ENCODE results near the gene CCR3.

Gene CCR3

GRCh38 chr3:46271209-46271745 lies 29.0 kb downstream of the CCR3 start:
- DNase-seq (ENCODE audit: low read depth in 2 of 3, low spot score in 1 of 3): no peak

DNA sequence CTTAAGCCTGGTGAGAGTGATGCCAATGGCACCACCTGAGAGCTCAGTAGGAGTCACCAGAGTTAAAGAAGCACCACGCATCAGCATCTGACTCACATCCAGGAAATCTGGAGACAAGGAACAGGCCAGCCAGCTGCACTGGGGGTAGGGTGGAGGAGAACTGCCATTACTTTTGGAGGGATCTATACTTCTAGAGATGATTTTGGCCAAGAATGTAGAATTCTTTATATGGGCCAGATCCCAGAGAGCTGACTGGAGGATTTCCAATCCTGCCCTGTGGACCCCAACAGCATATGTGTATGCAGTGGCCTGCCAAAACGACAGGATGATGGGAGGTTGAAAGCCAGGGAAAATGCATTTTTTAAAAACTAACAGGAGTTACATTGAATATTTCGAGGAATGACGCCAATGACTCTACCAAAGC lies 29.8 kb downstream of the CCR3 start:
- no peak for DNase-seq (ENCODE audit: low read depth in 2 of 3, low spot score in 1 of 3)

- peak; percentile 65 to 81 (median 73) for DNase-seq (ENCODE audit: low read depth in 2 of 3, low spot score in 1 of 3)
Measured at GRCh38 chr3:46276497-46277099, 34.3 kb downstream of the CCR3 start.

- DNase-seq (ENCODE audit: low read depth in 2 of 3, low spot score in 1 of 3): no peak
Measured at GRCh38 chr3:46277476-46277875, 35.2 kb downstream of the CCR3 start.

DNA sequence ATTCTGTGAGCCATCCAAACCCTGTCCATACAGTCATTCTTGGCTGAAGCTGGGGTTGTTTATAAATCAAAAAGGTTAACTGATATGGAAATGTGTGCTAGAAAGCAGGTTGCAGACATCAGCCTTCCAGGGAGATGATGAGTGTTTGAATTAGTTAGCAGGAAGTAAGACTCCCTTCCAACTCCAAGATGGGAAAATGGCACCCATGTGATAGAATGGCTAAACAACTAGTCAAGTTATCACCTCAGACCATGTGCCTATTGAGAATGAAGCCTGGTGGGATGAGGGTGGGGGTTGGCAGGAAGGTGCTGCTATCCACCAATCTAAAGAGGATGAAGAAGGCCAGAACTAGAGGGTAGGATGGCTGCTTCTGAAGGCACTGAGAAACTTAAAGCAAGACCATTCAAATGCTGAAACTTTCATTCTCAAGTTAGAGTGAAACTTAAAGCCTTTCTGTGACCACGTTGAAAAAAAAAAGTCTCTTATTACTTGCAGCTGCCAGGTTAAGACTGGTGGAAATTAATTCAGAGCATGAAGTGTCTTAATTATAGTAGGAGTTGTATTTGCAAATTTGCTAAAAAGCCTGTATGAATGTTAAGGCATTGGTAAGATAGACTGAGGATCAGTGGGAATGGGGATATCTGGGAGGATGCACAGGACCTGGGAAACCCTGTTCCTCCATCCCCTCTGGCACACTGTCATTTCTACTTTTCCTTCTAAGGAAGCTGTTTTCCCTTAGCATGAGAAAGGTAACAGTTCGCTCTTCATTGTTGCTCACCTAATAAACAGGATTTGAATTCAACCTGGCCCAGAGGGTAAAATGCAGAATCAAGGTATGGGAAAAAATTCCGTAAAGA lies 36.8 kb downstream of the CCR3 start:
- no peak for DNase-seq (ENCODE audit: low read depth in 2 of 3, low spot score in 1 of 3)

DNA sequence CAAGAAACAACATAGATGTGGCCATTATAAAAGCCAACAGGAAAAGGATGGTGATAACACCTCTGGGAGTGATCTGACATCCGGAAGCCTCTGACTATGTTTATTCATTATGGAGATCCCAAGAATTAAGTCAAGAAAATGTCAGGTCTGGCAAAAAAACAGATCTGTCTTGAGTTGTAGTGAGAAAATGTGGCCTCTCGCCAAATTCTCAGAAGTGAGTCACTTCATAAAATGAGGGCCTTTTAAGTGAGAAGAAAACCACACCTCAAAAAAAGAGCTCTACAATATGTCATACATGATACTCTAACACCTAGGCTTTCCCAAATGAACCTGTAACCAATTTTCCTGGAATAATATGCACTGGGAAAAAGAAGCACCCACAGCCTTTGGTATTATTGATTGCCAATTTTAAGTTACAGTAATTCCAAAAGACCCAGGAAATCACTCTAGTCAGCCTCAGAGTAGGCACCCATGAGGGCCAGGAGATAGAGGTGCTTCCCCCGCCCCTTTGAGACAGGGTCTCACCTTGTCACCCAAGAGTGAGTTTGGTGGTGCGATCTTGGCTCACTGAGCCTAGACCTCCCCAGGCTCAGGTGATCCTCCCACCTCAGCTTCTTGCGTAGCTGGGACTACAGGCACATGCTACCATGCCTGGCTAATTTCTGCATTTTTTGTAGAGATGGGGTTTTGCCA lies 38.0 kb downstream of the CCR3 start:
- DNase-seq (ENCODE audit: low read depth in 2 of 3, low spot score in 1 of 3): peak in 1 of 3 donors; percentile 72

GRCh38 chr3:46281551-46281950 lies 39.3 kb downstream of the CCR3 start:
- DNase-seq (ENCODE audit: low read depth in 2 of 3, low spot score in 1 of 3): no peak

DNA sequence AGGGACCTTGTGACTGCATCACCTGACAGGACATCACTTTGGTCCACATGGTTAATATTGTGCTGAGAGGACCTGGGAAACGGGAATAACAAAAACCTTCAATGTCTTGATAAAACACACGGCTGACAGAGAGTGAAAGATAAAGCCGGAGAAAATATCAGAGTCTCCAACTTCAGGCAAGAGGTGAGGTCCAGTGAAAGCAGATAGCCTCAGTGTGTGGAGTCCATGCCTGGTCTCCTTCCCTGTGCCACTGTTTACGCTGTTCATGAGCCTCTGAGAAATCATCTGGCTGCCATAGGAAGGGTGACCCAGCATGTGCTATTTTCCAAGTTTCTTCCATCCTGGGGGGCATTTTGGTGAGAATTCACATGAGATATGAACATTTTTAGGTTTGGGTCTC lies 39.8 kb downstream of the CCR3 start:
- DNase-seq (ENCODE audit: low read depth in 2 of 3, low spot score in 1 of 3): no peak

DNA sequence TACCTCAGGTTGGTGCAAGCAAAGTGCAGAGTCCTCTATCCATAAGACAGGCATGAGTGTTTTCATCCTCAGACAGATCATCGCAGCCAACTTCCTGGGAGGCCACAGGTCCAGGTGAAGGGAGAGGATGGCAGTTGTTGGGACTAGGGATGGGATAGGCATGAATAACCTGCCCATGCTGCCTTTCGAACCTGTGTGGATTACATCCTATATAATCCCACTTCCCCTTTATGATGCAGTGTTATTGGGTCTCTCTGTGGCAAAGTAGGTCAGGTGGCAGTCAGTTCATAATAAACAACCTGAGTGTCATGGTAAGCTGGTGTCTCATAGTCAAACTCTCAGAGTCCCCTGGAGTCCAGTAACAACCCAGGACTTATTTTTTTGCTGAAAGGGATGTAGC lies 40.4 kb downstream of the CCR3 start:
- no peak for DNase-seq (ENCODE audit: low read depth in 2 of 3, low spot score in 1 of 3)

GRCh38 chr3:46283881-46284450 lies 41.7 kb downstream of the CCR3 start:
- no peak for DNase-seq (ENCODE audit: low read depth in 2 of 3, low spot score in 1 of 3)

DNA sequence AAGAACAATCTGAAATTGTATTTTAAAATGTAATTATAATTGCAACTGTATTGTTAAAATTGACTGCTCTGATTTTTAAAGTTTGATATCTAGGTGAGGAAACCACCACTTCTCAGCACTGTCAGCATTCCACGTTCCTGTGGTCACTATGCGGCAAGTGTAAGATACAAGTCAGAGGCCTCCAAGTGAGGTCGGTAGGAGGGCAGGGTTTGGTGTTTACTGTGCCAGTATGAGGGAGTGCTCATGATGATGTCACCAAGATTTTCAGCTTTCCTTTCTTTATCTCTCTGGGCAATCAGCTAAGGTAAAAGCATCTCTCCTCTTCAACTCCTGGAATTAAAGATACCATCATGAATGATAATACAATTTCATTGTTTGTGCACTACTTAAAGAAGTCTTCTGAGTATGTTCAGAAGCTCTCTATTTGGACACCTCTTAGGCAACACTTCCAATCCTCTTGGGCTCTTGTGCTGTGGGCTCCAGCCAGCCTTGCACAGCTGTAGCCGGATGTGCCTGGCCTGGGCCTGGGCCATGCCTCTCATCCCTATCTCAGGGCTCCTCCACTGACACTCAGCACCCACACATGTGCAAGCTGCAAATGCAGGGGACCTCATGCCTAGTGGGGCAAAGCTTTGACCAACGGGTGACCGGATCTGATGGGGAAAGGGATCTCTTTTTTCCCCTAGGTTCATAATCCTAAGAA lies 42.9 kb downstream of the CCR3 start:
- peak in 1 of 3 donors; percentile 42 for DNase-seq (ENCODE audit: low read depth in 2 of 3, low spot score in 1 of 3)

DNA sequence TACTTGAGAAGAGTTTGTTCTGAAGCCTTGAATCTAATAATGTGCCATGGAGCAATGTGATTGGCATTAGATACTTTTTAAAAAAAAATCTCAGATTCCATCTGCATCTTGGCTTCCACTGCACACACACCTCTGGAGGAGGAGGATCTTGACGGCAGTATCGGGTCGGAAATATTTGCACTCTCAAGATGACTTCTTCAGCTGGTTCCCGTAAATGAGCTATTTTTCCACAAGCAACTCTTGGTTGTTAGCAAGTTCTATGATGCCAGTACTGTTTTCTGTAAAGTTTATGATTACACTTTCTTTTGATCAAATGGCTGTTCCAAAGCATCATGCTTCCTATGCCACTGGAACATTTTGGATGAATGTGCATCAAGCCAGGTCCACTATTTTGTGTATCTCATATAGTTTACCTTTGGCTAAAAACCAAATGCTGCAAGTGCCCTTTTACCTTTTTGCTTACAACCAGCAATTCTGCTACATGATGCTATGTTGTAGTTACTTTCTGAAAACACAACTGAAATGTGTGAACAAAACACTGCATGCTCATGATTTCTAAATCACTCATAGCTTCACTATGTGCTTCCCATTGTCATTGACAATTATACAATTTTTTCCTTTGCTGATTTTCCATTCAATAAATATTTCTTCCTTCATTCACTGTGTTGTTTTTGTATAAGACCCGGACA lies 43.8 kb downstream of the CCR3 start:
- no peak for DNase-seq (ENCODE audit: low read depth in 2 of 3, low spot score in 1 of 3)

DNA sequence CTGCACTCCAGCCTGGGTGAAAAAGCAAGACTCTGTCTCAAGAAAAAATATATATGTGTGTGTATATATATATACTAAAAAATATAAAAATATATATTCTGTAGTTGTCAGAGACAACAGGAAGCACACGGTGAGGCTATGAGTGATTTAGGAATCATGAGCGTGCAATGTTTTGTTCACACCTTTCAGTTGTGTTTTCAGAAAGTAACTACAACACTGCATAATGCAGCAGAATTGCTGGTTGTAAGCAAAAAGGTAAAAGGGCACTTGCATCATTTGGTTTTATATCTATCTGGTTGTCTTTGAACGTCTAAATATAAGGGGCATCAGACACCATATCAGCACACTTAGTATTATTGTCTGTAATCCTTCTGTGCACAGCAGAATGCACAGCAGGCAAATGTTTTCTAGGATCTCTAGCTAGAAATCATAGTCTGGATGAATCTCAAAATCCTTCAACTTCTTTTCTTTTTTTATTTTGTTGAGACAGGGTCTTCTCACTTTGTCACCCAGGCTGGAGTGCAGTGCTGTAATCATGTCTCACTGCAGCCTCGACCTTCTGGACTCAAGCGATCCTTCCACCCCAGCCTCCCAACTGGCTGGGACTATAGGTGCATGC lies 44.8 kb downstream of the CCR3 start:
- no peak for DNase-seq (ENCODE audit: low read depth in 2 of 3, low spot score in 1 of 3)

DNA sequence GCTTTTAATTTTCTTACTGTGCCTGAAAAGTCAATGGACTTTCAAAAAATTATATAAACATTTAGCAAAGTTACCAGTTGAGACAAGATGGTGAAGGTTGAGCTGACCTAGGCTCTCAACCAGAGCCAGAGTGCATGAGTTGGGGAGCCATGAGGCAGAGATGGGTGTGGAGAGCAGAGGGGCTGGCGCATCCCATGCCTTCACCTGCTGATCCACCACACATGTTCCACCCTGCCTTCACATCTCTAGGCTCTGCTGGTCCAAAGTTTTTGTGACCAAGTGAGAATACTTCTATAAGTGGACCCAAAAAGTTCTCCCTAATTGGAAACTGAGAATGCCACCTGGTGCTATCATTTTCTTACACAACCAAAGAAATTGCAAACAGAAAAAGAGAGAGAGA lies 47.3 kb downstream of the CCR3 start:
- no peak for DNase-seq (ENCODE audit: low read depth in 2 of 3, low spot score in 1 of 3)

GRCh38 chr3:46289966-46290365 lies 47.7 kb downstream of the CCR3 start:
- no peak for DNase-seq (ENCODE audit: low read depth in 2 of 3, low spot score in 1 of 3)

- no peak for DNase-seq (ENCODE audit: low read depth in 2 of 3, low spot score in 1 of 3)
Measured at GRCh38 chr3:46291046-46291445, 48.8 kb downstream of the CCR3 start.

DNA sequence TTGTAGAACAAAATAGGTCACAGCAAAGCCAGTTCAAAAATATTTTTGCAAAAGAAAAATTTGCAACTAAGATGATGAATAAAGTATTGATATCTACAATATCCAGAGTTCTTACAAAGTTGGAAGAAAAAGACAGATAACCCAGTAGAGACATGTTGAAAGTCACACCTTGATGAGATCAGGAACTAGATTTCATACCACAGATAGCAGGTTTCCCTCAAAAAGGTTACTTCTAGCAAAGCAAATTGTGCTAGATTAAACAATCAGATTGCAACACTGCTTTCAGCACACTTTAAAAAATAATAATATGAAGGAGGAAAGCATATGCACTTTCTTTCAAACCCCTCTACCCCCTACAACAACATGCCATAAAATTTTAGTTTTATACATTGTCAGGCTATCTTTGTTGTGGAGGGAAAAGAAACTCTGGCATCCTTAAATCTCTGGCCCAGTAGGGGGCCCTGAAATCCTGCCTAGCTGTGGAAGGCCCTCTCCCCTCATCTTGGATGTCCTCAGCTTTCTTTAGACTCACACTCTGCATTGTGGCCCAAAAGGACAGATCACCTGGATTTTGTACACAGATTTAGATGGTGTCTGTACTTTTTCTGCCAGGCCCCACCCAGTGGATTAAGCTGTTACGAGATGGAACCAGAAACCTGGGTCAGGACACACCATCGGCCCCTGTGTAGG lies 50.9 kb downstream of the CCR3 start:
- no peak for DNase-seq (ENCODE audit: low read depth in 2 of 3, low spot score in 1 of 3)

GRCh38 chr3:46293991-46294833 lies 52.0 kb downstream of the CCR3 start:
- DNase-seq (ENCODE audit: low read depth in 2 of 3, low spot score in 1 of 3): peak; percentile 73 to 86 (median 74)

All from stimulated activated CD4-positive, alpha-beta T cell treated with anti-CD3 and anti-CD28 coated beads, Interleukin-12 subunit alpha, Interleukin-12 subunit beta, amount 100 ng/mL, for 48 hours (primary cell).